ENCODE results near the gene SGPP1. TPM values are rescaled to one million over a fixed set of nuclear protein-coding genes. Genes with fewer than 3 reads are reported as not detected.

SGPP1 gene
- total RNA-seq, 1 donor, result 38.0 TPM

DNA sequence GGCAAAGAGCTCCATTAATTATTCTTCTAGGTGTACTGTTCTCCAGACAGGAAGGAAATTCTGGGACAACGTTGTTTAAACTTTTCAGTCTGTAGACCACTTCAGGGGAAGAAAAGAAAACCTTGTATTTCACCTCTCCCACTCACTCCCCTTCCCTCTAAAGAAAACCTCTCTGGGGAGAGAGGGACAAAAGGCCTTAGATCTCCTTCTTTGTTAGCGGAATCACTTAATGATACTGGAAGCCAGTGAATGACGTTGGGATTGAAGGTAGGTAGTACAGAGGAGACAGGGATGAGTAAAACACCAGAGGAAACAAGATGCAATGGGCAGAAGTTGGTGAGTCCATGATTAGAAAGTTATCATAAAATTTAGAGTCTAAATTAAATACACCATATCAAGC, 38.7 kb upstream of the SGPP1 start:
- no peaks in the 10 kb centered on the region for H4K20me1 ChIP-seq (ENCODE audit: insufficient read depth, low read length)
- no peak overlapping the region for H2AFZ ChIP-seq (ENCODE audit: low read length)
- TF ChIP-seq CTCF (IDR thresholded peaks at IDR 0.05; ENCODE audit: extremely low read depth, low read depth, low read length), result no peak
- no peaks in the 10 kb centered on the region for H3K9me3 ChIP-seq (ENCODE audit: low read depth, low read length)
- no peaks in the 10 kb centered on the region for H3K36me3 ChIP-seq (ENCODE audit: insufficient read depth, low read length)
- DNase-seq (ENCODE audit: insufficient read length, low spot score, missing footprints), result no peak
- no peaks in the 10 kb centered on the region for H3K79me2 ChIP-seq (ENCODE audit: insufficient read depth, low read length)
- no peak overlapping the region for H3K4me3 ChIP-seq (ENCODE audit: insufficient read depth, low read length)
- no peak overlapping the region for H3K27ac ChIP-seq (ENCODE audit: low read depth, low read length)
- H3K4me2 ChIP-seq (ENCODE audit: insufficient read depth, low read length), result no peak overlapping the region
- no peaks in the 10 kb centered on the region for H3K4me1 ChIP-seq (ENCODE audit: insufficient read depth, low read length)
- H3K27me3 ChIP-seq (ENCODE audit: insufficient read depth, low read length), result no peaks in the 10 kb centered on the region

- H2AFZ ChIP-seq (ENCODE audit: low read length), result no peak overlapping the region
- no peak for DNase-seq (ENCODE audit: insufficient read length, low spot score, missing footprints)
- no peaks in the 10 kb centered on the region for H3K79me2 ChIP-seq (ENCODE audit: insufficient read depth, low read length)
- no peak overlapping the region for H3K4me2 ChIP-seq (ENCODE audit: insufficient read depth, low read length)
- TF ChIP-seq CTCF (IDR thresholded peaks at IDR 0.05; ENCODE audit: extremely low read depth, low read depth, low read length), result no peak
- no peak overlapping the region for H3K27ac ChIP-seq (ENCODE audit: low read depth, low read length)
- no peaks in the 10 kb centered on the region for H3K4me1 ChIP-seq (ENCODE audit: insufficient read depth, low read length)
- H3K9me3 ChIP-seq (ENCODE audit: low read depth, low read length), result no peaks in the 10 kb centered on the region
- no peaks in the 10 kb centered on the region for H3K36me3 ChIP-seq (ENCODE audit: insufficient read depth, low read length)
- H4K20me1 ChIP-seq (ENCODE audit: insufficient read depth, low read length), result no peaks in the 10 kb centered on the region
- no peaks in the 10 kb centered on the region for H3K27me3 ChIP-seq (ENCODE audit: insufficient read depth, low read length)
- H3K4me3 ChIP-seq (ENCODE audit: insufficient read depth, low read length), result no peak overlapping the region
These were observed 36.8 kb upstream of the SGPP1 start for GRCh38 chr14:63764620-63765139.

- TF ChIP-seq CTCF (IDR thresholded peaks at IDR 0.05; ENCODE audit: extremely low read depth, low read depth, low read length), result no peak
- Histone ChIP-seq H3K4me3 (ENCODE audit: insufficient read depth, low read length) (no peak overlapping the region), H3K27ac (ENCODE audit: low read depth, low read length) (no peak overlapping the region)
These were observed 36.2 kb upstream of the SGPP1 start for GRCh38 chr14:63764103-63764502.

GRCh38 chr14:63761351-63762117, 33.7 kb upstream of the SGPP1 start:
- Histone ChIP-seq H3K9me3 (ENCODE audit: low read depth, low read length) (no peaks in the 10 kb centered on the region), H3K27me3 (ENCODE audit: insufficient read depth, low read length) (no peaks in the 10 kb centered on the region), H3K4me2 (ENCODE audit: insufficient read depth, low read length) (no peak overlapping the region), H3K4me1 (ENCODE audit: insufficient read depth, low read length) (no peaks in the 10 kb centered on the region), H4K20me1 (ENCODE audit: insufficient read depth, low read length) (no peaks in the 10 kb centered on the region), H3K36me3 (ENCODE audit: insufficient read depth, low read length) (no peaks in the 10 kb centered on the region), H2AFZ (ENCODE audit: low read length) (no peak overlapping the region), H3K79me2 (ENCODE audit: insufficient read depth, low read length) (no peaks in the 10 kb centered on the region), H3K27ac (ENCODE audit: low read depth, low read length) (no peak overlapping the region), H3K4me3 (ENCODE audit: insufficient read depth, low read length) (no peak overlapping the region)
- no peak for TF ChIP-seq CTCF (IDR thresholded peaks at IDR 0.05; ENCODE audit: extremely low read depth, low read depth, low read length)
- no peak for DNase-seq (ENCODE audit: insufficient read length, low spot score, missing footprints)

More at GRCh38 chr14:63764103-63764502, 36.2 kb upstream of the SGPP1 start:
- Histone ChIP-seq H3K79me2 (ENCODE audit: insufficient read depth, low read length) (no peaks in the 10 kb centered on the region), H3K9me3 (ENCODE audit: low read depth, low read length) (no peaks in the 10 kb centered on the region), H3K36me3 (ENCODE audit: insufficient read depth, low read length) (no peaks in the 10 kb centered on the region), H3K27me3 (ENCODE audit: insufficient read depth, low read length) (no peaks in the 10 kb centered on the region), H4K20me1 (ENCODE audit: insufficient read depth, low read length) (no peaks in the 10 kb centered on the region), H2AFZ (ENCODE audit: low read length) (no peak overlapping the region), H3K4me2 (ENCODE audit: insufficient read depth, low read length) (no peak overlapping the region), H3K4me1 (ENCODE audit: insufficient read depth, low read length) (no peaks in the 10 kb centered on the region)
- DNase-seq (ENCODE audit: insufficient read length, low spot score, missing footprints), result no peak

Measured in osteoblast (primary cell).